ENCODE data around the gene CDC5L. TPM values are rescaled to one million over a fixed set of nuclear protein-coding genes. Genes with fewer than 3 reads are reported as not detected.

The CDC5L gene
- total and polyA plus RNA-seq, 3 experiments from 2014 or later: 14.9 to 29.9 (median 27.4) TPM

- no peaks in the 10 kb centered on the region for H3K27me3 ChIP-seq (ENCODE audit: insufficient read depth, low read length, poor library complexity, severe bottlenecking)
- Mint-ChIP-seq H3K36me3 (no peaks in the 10 kb centered on the region), H3K27me3 (peaks cover 8 to 15% of the 10 kb centered on the region in 2 donors), H3K27ac (no peak overlapping the region), H3K9me3 (no peaks in the 10 kb centered on the region), H3K4me3 (no peak overlapping the region), H3K4me1 (no peaks in the 10 kb centered on the region)
- no peak for DNase-seq
- H3K27ac ChIP-seq (ENCODE audit: low read depth, low read length): no peak overlapping the region
- no peaks in the 10 kb centered on the region for H3K4me1 ChIP-seq (ENCODE audit: insufficient read depth, low read length)
- CTCF ChIA-PET: no interaction called here
- H3K9me3 ChIP-seq (ENCODE audit: low read length): no peaks in the 10 kb centered on the region
- H3K36me3 ChIP-seq (ENCODE audit: insufficient read depth, low read length): no peaks in the 10 kb centered on the region
- POLR2A ChIA-PET: no interaction called here
- no peak overlapping the region for H3K4me3 ChIP-seq (ENCODE audit: low read length)
Observed at GRCh38 chr6:44495036-44495901, 107.8 kb downstream of the CDC5L start.

GRCh38 chr6:44496665-44497369, 109.3 kb downstream of the CDC5L start:
- CTCF ChIA-PET: no interaction called here
- POLR2A ChIA-PET: interaction anchor here (0.6 kb wide), 1 partner anchor 118 kb away, joined by 6 read pairs; no protein-coding TSS in a partner anchor

GRCh38 chr6:44497807-44498206, 110.3 kb downstream of the CDC5L start:
- CTCF ChIA-PET: no interaction called here
- no peaks in the 10 kb centered on the region for H3K4me1 Mint-ChIP-seq
- H3K27ac Mint-ChIP-seq: no peak overlapping the region
- H3K27me3 Mint-ChIP-seq: peaks cover 8 to 21% of the 10 kb centered on the region in 2 donors
- H3K4me3 Mint-ChIP-seq: no peak overlapping the region
- H3K9me3 Mint-ChIP-seq: peaks cover 0 to 2% (median 0%) of the 10 kb centered on the region in 5 donors
- DNase-seq: no peak
- no peaks in the 10 kb centered on the region for H3K36me3 Mint-ChIP-seq
- Histone ChIP-seq H3K27ac (ENCODE audit: low read depth, low read length) (no peak overlapping the region), H3K4me1 (ENCODE audit: insufficient read depth, low read length) (no peaks in the 10 kb centered on the region), H3K4me3 (ENCODE audit: low read length) (no peak overlapping the region), H3K36me3 (ENCODE audit: insufficient read depth, low read length) (no peaks in the 10 kb centered on the region), H3K27me3 (ENCODE audit: insufficient read depth, low read length, poor library complexity, severe bottlenecking) (no peaks in the 10 kb centered on the region), H3K9me3 (ENCODE audit: low read length) (no peaks in the 10 kb centered on the region)
- POLR2A ChIA-PET: interaction anchor here (0.6 kb wide), 1 partner anchor 117 kb away, joined by 6 read pairs; no protein-coding TSS in a partner anchor

More at GRCh38 chr6:44496665-44497369, 109.3 kb downstream of the CDC5L start:
- no peak for DNase-seq
- Mint-ChIP-seq H3K27me3 (peaks cover 8 to 15% of the 10 kb centered on the region in 2 donors), H3K9me3 (peaks cover 0 to 2% (median 0%) of the 10 kb centered on the region in 5 donors), H3K36me3 (no peaks in the 10 kb centered on the region), H3K4me3 (no peak overlapping the region), H3K27ac (no peak overlapping the region), H3K4me1 (no peaks in the 10 kb centered on the region)
- H3K27me3 ChIP-seq (ENCODE audit: insufficient read depth, low read length, poor library complexity, severe bottlenecking): no peaks in the 10 kb centered on the region
- no peak overlapping the region for H3K27ac ChIP-seq (ENCODE audit: low read depth, low read length)
- no peaks in the 10 kb centered on the region for H3K9me3 ChIP-seq (ENCODE audit: low read length)
- H3K4me3 ChIP-seq (ENCODE audit: low read length): no peak overlapping the region
- H3K4me1 ChIP-seq (ENCODE audit: insufficient read depth, low read length): no peaks in the 10 kb centered on the region
- H3K36me3 ChIP-seq (ENCODE audit: insufficient read depth, low read length): no peaks in the 10 kb centered on the region

- Histone ChIP-seq H3K9me3 (ENCODE audit: low read length) (no peaks in the 10 kb centered on the region), H3K27me3 (ENCODE audit: insufficient read depth, low read length, poor library complexity, severe bottlenecking) (no peaks in the 10 kb centered on the region), H3K36me3 (ENCODE audit: insufficient read depth, low read length) (no peaks in the 10 kb centered on the region), H3K4me3 (ENCODE audit: low read length) (no peak overlapping the region), H3K27ac (ENCODE audit: low read depth, low read length) (no peak overlapping the region), H3K4me1 (ENCODE audit: insufficient read depth, low read length) (no peaks in the 10 kb centered on the region)
- Mint-ChIP-seq H3K27me3 (peaks cover 8 to 19% of the 10 kb centered on the region in 2 donors), H3K27ac (no peak overlapping the region), H3K4me3 (no peak overlapping the region), H3K9me3 (peaks cover 0 to 2% (median 0%) of the 10 kb centered on the region in 5 donors), H3K4me1 (no peaks in the 10 kb centered on the region), H3K36me3 (no peaks in the 10 kb centered on the region)
- CTCF ChIA-PET: no interaction called here
- POLR2A ChIA-PET: no interaction called here
- DNase-seq: no peak
Observed at GRCh38 chr6:44498436-44498835, 110.9 kb downstream of the CDC5L start.

GRCh38 chr6:44499609-44500008, 112.1 kb downstream of the CDC5L start:
- POLR2A ChIA-PET: no interaction called here
- H3K4me3 Mint-ChIP-seq: no peak overlapping the region
- no peaks in the 10 kb centered on the region for H3K4me1 Mint-ChIP-seq
- no peak for DNase-seq
- Histone ChIP-seq H3K27ac (ENCODE audit: low read depth, low read length) (no peak overlapping the region), H3K4me1 (ENCODE audit: insufficient read depth, low read length) (no peaks in the 10 kb centered on the region), H3K36me3 (ENCODE audit: insufficient read depth, low read length) (no peaks in the 10 kb centered on the region), H3K27me3 (ENCODE audit: insufficient read depth, low read length, poor library complexity, severe bottlenecking) (no peaks in the 10 kb centered on the region), H3K4me3 (ENCODE audit: low read length) (no peak overlapping the region), H3K9me3 (ENCODE audit: low read length) (no peaks in the 10 kb centered on the region)
- no peak overlapping the region for H3K27ac Mint-ChIP-seq
- peaks cover 13 to 23% of the 10 kb centered on the region in 2 donors for H3K27me3 Mint-ChIP-seq
- no peaks in the 10 kb centered on the region for H3K36me3 Mint-ChIP-seq
- H3K9me3 Mint-ChIP-seq: peaks cover 0 to 2% (median 0%) of the 10 kb centered on the region in 5 donors
- CTCF ChIA-PET: no interaction called here

Other genes with a start within 250 kb of the CDC5L start
- gene CAPN11, start 228.9 kb upstream of the CDC5L start, total RNA-seq: not detected
- gene CAPN11, start 228.9 kb upstream of the CDC5L start, polyA plus RNA-seq: not detected
- gene MYMX, start 170.8 kb upstream of the CDC5L start, total RNA-seq: not detected
- not detected for gene MYMX, start 170.8 kb upstream of the CDC5L start, polyA plus RNA-seq
- gene SLC29A1, start 164.1 kb upstream of the CDC5L start, total RNA-seq: 100 to 1,000 TPM; 116 TPM
- gene SLC29A1, start 164.1 kb upstream of the CDC5L start, polyA plus RNA-seq: 3.6 TPM
- 1,000 to 10,000 TPM; 2,387 to 2,400 TPM for gene HSP90AB1, start 140.6 kb upstream of the CDC5L start, total RNA-seq
- gene HSP90AB1, start 140.6 kb upstream of the CDC5L start, polyA plus RNA-seq: 460 TPM
- gene SLC35B2, start 130.2 kb upstream of the CDC5L start, total RNA-seq: 10 to 100 TPM; 34.8 to 35.7 TPM
- 49.0 TPM for gene SLC35B2, start 130.2 kb upstream of the CDC5L start, polyA plus RNA-seq
- gene NFKBIE, start 122.2 kb upstream of the CDC5L start, total RNA-seq: 10 to 100 TPM; 33.1 to 34.3 TPM
- gene NFKBIE, start 122.2 kb upstream of the CDC5L start, polyA plus RNA-seq: 5.3 TPM
- gene TMEM151B, start 117.3 kb upstream of the CDC5L start, total RNA-seq: not detected
- gene TMEM151B, start 117.3 kb upstream of the CDC5L start, polyA plus RNA-seq: not detected
- gene AARS2, start 74.4 kb upstream of the CDC5L start, total RNA-seq: 10 to 100 TPM; 25.8 to 27.7 TPM
- 10.4 TPM for gene AARS2, start 74.4 kb upstream of the CDC5L start, polyA plus RNA-seq
- gene SPATS1, start 45.1 kb upstream of the CDC5L start, total RNA-seq: not detected
- not detected for gene SPATS1, start 45.1 kb upstream of the CDC5L start, polyA plus RNA-seq